HG03135 (cell line): ENCODE measurements around the gene RNF151.
"Not testable (repeated sequence)": the region's sequence is repeated elsewhere in the genome, so short reads cannot be mapped to it uniquely, and the experiment has no call there.

Source experiments
- ATAC-seq: cut with Tn5 transposase; IDR thresholded peaks from one replicate; pipeline ENCODE4 v1.9.1; 2021; ENCODE audit warnings: mild to moderate bottlenecking, moderate library complexity; ENCODE audit not compliant: unreplicated experiment

The RNF151 gene

GRCh38 chr16:1938316-1938715, 28.3 kb upstream of the RNF151 start:
- no peak for ATAC-seq

DNA sequence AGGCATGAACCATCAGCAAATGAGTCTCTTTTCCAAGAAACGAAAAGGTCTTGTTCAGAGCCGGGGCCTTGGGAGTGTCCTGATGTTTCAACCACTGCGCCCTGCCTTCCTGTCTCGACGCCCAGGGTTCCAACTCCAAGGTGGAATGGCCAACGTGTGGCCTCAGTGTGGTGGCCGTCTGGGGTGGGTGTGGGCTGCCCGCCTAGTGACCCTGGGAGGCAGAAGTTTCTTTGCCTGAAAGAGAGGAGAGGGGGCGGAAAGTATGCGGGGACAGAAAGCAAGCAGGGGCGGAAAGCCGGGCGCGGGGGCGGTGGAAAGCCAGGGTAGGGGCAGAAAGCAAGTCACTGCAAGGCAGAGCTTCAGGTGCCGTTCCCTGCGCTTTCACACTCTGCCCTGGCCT, 27.7 kb upstream of the RNF151 start:
- no peak for ATAC-seq

GRCh38 chr16:1939833-1940232, 26.8 kb upstream of the RNF151 start:
- not testable (repeated sequence) for ATAC-seq

DNA sequence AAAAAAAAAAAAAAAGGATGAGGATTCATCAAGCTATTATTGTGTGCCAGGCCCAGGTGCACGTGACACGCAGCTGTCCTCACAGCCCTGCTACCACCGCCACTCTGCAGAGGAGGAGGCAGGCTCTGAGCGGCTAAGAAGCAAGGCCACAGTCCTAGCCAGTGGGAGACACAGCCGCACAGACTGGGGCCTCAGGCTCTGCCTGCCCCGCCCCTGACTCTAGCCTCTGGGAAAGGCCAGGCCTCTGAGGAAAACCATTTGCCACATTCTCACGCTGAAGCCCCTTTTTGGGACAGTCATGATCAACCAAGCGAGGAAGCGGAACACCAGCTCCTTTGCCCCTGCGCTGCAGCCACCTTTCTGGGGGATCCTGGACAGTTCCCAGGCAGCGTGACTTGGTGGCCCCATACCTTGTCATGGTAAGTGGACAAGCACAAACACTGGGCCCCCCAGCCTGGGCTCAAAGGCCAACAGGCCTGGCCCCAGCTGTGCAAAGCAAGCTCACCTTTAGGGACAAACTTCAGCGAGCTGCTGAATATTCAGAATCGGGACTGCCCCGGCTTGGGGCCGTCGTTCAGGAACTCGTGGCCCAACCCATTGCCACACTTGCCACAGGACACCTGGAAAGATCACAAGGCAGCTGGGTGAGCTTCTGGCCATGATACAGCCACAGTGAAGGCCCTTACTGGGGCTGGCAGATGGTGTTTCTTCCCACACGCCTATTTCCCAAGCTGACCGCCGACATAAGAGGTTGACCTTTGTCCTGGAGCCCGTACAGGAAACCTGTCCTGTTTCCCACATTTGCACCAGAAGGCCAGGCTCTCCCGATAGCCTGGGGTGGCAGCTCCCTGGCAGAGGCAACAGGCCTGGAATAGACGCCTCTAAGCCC, 26.1 kb upstream of the RNF151 start:
- ATAC-seq, result no peak

GRCh38 chr16:1941162-1942046, 25.3 kb upstream of the RNF151 start:
- ATAC-seq, result no peak

DNA sequence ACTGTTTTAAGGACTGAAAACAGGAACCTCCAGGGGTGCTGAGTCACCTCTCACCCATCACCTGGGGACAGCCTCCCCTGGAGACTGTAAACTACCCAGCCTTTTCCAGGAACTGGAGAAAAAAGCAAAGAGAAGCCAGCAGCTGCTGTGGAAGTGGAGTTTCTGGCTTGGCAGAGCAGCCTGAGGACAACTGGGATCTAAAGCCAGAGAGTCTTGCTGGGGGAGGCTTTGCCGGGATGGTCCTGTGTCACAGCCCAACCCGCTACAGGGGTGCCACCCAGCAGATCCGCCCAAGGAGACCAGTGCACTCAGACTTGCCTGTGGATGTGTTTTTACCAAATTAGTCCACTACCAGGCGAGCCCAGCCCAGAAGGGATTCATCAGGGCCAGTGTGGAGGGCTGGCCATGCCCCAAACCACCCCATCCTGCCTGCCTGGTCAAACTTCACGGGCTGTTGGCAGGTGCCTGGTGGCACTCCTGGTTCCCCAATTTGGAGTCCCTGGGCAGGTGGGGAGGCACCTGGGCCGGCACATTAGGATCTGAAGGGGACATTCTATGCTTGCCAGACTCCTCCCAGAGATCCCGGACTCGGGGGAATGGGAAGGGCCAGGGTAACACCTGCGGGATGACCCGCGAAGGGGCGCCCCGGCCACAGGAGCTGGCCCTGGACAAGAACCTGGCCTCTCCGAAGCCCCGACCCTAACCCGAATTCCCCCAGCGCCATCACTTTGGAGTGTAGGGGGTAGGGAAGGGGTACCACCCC, 24.4 kb upstream of the RNF151 start:
- ATAC-seq, result no peak

DNA sequence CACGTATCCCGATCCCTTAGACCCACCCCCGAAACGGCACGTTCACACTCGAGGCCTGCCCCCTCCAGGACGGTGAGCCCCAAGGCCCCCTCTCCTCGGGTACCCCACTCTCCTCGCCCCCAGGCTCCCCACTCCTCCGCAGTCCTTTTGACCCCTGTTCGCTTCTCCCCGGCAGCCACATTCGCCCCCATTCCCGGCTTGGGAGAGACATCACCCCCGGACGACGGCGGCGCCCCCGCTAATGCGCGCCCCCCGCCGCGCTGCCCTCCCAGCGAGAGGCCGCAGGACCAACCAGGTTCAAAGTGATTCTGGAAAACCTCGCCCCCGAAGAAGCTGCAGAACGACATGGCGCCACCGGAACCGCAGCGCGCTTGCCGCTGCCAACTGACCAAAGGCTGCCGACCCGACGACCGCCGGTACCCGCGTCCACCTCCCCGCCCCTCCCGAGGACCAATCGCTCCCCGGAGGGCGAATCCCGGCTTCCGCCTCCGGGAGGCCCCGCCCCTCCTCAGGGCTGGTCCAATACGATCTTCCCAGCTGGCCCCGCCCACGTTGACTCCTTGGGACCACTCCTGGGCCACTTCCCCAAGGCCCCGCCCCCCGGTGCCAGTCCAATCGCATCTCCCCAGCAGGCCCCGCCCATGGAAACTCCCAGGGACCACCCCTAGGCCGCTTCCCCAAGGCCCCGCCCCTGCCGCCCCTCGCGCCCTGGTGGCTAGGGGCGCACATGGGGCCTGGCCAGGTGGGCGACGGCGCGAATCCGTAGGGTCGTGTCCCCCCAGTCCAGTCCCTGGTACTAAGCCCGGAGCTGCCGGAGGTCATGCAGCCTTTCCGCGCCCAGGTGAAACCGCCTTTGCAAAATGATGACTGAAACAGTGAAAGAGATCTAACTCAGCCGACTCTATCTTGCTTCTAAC, 23.6 kb upstream of the RNF151 start, which contains the start of gene MSRB1:
Gene MSRB1, minus strand, starts transcription at position 390 of the 917 bp plus-strand sequence. Its CDS starts 43 bp downstream, at position 347.
- peak; percentile 92 for ATAC-seq

DNA sequence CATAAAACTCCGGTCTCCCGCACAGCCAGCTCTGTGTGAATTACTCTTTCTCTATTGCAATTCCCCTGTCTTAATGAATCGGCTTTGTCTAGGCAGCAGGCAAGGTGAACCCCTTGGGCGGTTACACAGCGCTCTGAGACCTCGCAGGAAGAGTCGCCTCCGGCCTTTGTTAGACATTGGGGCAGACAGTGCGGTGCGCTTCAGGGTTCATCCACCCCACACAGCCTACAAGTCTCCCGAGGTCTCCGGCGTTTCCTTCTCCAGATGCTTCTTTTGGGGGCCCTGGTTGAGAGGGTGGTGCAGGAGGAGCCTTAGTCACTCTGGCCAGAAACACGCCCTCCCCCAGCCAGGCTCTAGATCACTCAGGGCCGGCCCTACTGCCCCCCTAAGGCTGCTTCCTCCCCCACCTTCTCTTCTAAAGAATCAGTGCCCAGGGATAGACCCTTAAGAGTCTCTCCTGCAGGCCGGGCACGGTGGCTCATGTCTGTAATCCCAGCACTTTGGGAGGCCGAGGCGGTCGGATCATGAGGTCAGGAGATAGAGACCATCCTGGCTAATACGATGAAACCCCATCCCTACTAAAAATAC, 21.9 kb upstream of the RNF151 start:
- ATAC-seq, result no peak

DNA sequence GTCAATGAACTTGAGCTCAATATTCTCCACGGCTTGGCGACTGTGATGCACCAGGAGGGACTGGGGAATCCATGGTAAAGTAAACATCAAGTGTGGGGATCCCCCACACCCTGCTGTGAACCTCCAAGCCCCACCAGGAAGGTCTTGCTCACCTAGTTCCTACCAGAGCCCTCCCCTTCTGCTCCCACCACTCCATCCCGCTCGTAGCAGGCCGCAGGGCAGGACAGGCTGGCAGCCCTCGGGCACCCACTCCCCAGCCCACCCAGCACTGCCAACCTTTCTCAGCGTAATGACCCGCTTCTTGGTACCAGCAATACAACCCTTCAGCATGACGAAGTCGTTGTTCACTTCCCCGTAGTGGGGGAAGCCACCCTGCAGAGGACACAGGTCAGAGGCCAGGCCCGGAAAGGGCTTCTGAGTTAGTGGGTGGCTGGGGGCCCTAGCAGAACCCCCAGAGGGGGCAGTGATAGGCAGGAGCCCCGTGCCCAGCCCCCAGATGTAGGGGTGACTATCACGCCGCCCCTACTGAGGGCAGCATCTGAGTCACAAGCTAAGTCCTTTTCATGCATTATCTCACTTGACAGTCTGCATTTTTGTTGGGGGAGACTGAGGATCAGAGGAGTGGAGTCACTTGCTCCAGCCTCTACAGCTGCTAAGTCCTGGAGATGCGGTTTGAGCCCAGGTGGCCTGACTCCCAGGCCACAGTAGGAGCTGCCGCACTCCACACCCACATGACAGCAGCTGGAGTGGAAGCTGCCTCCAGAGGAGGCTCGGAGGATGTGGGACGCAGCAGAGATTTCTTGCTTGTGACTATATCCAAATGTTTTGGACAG, 20.9 kb upstream of the RNF151 start:
- no peak for ATAC-seq

- ATAC-seq, result no peak
Observed at GRCh38 chr16:1946495-1947368, 19.9 kb upstream of the RNF151 start.

GRCh38 chr16:1947369-1947670, 19.3 kb upstream of the RNF151 start:
- ATAC-seq, result no peak

DNA sequence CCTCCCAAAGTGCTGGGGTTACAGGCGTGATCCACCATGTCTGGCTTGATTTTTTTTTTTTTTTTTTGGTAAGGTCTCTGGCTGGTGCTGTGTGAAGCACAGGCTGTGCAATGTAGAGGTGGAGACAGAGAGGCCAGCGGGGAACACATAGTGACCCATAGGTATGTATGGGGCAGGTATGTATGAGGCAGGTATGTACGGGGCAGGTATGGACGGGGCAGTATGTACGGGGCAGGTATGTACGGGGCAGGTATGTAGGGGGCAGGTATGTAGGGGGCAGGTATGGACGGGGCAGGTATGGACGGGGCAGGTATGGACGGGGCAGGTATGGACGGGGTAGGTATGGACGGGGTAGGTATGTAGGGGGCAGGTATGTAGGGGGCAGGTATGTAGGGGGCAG, 17.1 kb upstream of the RNF151 start:
- no peak for ATAC-seq

GRCh38 chr16:1950047-1950446, 16.6 kb upstream of the RNF151 start:
- no peak for ATAC-seq

- ATAC-seq, result no peak
Observed at GRCh38 chr16:1950559-1950958, 16.1 kb upstream of the RNF151 start.

DNA sequence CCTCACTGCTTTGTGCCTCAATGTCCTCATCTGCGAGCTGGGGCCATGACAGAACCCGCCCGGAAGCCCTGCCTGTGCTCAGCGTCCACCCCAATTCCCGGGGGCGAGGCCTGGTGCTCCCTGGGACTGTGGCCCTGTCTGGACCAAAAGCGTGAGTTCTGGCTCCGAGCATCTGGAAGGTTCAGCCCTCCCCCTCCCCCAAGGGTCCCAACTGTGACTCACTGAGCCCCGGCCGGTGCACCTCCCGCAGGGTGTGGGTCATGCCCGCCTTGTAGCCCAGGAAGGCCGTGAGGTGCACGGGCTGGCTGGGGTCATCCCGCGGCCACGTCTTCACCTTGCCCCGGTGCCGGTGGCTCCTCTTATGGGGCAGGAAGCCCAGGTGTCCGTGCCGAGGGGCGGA, 12.9 kb upstream of the RNF151 start:
- ATAC-seq, result no peak

DNA sequence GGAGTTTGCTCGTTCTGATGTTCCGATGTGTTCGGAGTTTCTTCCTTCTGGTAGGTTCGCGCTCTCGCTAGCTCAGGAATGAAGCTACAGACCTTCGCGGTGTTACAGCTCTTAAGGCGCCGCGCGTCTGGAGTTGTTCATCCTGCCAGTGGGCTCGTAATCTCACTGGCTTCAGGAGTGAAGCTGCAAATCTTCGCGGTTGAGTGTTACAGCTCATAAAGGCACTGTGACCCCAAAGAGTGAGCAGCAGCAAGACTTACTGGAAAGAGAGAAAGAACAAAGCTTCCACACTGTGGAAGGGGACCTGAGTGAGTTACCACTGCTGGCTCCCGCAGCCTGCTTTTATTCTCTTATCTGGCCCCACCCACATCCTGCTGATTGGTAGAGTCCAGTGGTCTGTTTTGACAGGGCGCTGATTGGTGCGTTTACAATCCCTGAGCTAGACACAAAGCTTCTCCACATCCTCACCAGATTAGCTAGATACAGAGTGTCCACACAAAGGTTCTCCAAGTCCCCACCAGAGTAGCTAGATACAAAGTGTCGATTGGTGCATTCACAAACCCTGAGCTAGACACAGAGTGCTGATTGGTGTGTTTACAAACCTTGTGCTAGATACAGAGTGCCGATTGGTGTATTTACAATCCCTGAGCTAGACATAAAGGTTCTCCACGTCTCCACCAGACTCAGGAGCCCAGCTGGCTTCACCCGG, 9.1 kb upstream of the RNF151 start:
- ATAC-seq, result not testable (repeated sequence)

GRCh38 chr16:1958143-1958491, 8.5 kb upstream of the RNF151 start:
- ATAC-seq, result not testable (repeated sequence)
